MM.1S (cell line): ENCODE measurements around the gene ADAMTS17.

Experiments
- DNase-seq: peaks from one replicate; pipeline ENCODE4 v3.0.0-alpha.2; 2015
- H2AFZ ChIP-seq: fragments of 300-600 bp; sonication (generic); 2 replicates; pipeline ENCODE4 v1.6.0; 2016; ENCODE audit warnings: antibody characterized with exemption, low read length
- H3F3A ChIP-seq: fragments of 300-600 bp; sonication (generic); 2 replicates; pipeline ENCODE4 v1.6.1; 2016; ENCODE audit warnings: mild to moderate bottlenecking, antibody characterized with exemption, low read length, moderate library complexity, mixed read lengths; ENCODE audit not compliant: insufficient read depth
- H3K27ac ChIP-seq: fragments of 300-600 bp; sonication (generic); 2 replicates; pipeline ENCODE4 v1.5.1; 2016; ENCODE audit warnings: mild to moderate bottlenecking, low read length
- H3K27me3 ChIP-seq: fragments of 300-600 bp; sonication (generic); replicated peaks from 2 replicates; pipeline ENCODE4 v1.6.0; 2016; ENCODE audit warnings: low read length; ENCODE audit not compliant: insufficient read depth
- H3K36me3 ChIP-seq: fragments of 300-600 bp; sonication (generic); replicated peaks from 2 replicates; pipeline ENCODE4 v1.6.1; 2016; ENCODE audit warnings: mild to moderate bottlenecking, low read length, mixed read lengths; ENCODE audit not compliant: insufficient read depth
- H3K4me1 ChIP-seq: fragments of 300-600 bp; sonication (generic); 2 replicates; pipeline ENCODE4 v1.6.1; 2016; ENCODE audit warnings: low read length, mixed read lengths
- H3K4me2 ChIP-seq: fragments of 300-600 bp; sonication (generic); 2 replicates; pipeline ENCODE4 v1.6.0; 2016; ENCODE audit warnings: low read depth, low read length
- H3K4me3 ChIP-seq: fragments of 300-600 bp; sonication (generic); 2 replicates; pipeline ENCODE4 v1.5.1; 2016; ENCODE audit warnings: low read length, mixed read lengths
- H3K79me2 ChIP-seq: fragments of 300-600 bp; sonication (generic); 2 replicates; pipeline ENCODE4 v1.6.1; 2016; ENCODE audit warnings: mixed run types, low read length, mixed read lengths
- H3K9ac ChIP-seq: fragments of 300-600 bp; sonication (generic); 2 replicates; pipeline ENCODE4 v1.6.1; 2016; ENCODE audit warnings: low read length, mixed read lengths
- H3K9me2 ChIP-seq: fragments of 300-600 bp; sonication (generic); replicated peaks from 2 replicates; pipeline ENCODE4 v1.6.1; 2016; ENCODE audit warnings: mild to moderate bottlenecking, low read length, mixed read lengths; ENCODE audit not compliant: insufficient read depth
- H3K9me3 ChIP-seq: fragments of 300-600 bp; sonication (generic); replicated peaks from 2 replicates; pipeline ENCODE4 v1.6.1; 2016; ENCODE audit warnings: mild to moderate bottlenecking, low read length, mixed read lengths; ENCODE audit not compliant: insufficient read depth
- H4K20me1 ChIP-seq: fragments of 300-600 bp; sonication (generic); 2 replicates; pipeline ENCODE4 v1.6.1; 2016; ENCODE audit warnings: mild to moderate bottlenecking, low read length, moderate library complexity, mixed read lengths; ENCODE audit not compliant: insufficient read depth
- CTCF ChIP-seq: fragments of 300-600 bp; sonication (generic); IDR thresholded peaks from 2 replicates; pipeline ENCODE4 v1.5.1; 2016; ENCODE audit warnings: antibody characterized with exemption, low read length, mixed read lengths
- EZH2 ChIP-seq: fragments of 300-600 bp; sonication (generic); optimal IDR thresholded peaks from 2 replicates; pipeline ENCODE3; 2017; ENCODE audit warnings: low read depth, mild to moderate bottlenecking, antibody characterized with exemption, low read length, mixed read lengths
- EZH2phosphoT487 ChIP-seq: fragments of 300-600 bp; sonication (generic); IDR thresholded peaks from 2 replicates; pipeline ENCODE4 v1.6.1; 2018; ENCODE audit warnings: antibody characterized with exemption, low read length

Gene ADAMTS17

GRCh38 chr15:100049483-100049882 is 292.3 kb downstream of the ADAMTS17 start:
- Histone ChIP-seq H3K4me1 (no peaks in the 10 kb centered on the region), H3K4me3 (no peak overlapping the region), H3K9me3 (no peaks in the 10 kb centered on the region), H3K36me3 (no peaks in the 10 kb centered on the region), H3K9me2 (no peaks in the 10 kb centered on the region), H4K20me1 (no peaks in the 10 kb centered on the region), H3K4me2 (no peak overlapping the region), H3K27me3 (no peaks in the 10 kb centered on the region; the same call in 1 of the 2 replicates), H3F3A (no peaks in the 10 kb centered on the region), H3K79me2 (no peaks in the 10 kb centered on the region), H2AFZ (no peak overlapping the region), H3K9ac (no peak overlapping the region), H3K27ac (no peak overlapping the region)
- TF ChIP-seq CTCF (no peak), EZH2 (no peak), EZH2phosphoT487 (no peak)
- DNase-seq, result no peak

GRCh38 chr15:100048736-100049135 is 293.0 kb downstream of the ADAMTS17 start:
- Histone ChIP-seq H3K9me2 (no peaks in the 10 kb centered on the region), H3F3A (no peaks in the 10 kb centered on the region), H3K4me2 (no peak overlapping the region), H3K4me3 (no peak overlapping the region), H3K79me2 (no peaks in the 10 kb centered on the region), H4K20me1 (no peaks in the 10 kb centered on the region), H3K9me3 (no peaks in the 10 kb centered on the region), H3K9ac (no peak overlapping the region), H3K4me1 (no peaks in the 10 kb centered on the region), H3K27ac (no peak overlapping the region), H2AFZ (no peak overlapping the region), H3K27me3 (no peaks in the 10 kb centered on the region; the same call in 1 of the 2 replicates), H3K36me3 (no peaks in the 10 kb centered on the region)
- TF ChIP-seq EZH2phosphoT487, result no peak
- no peak for TF ChIP-seq CTCF
- no peak for TF ChIP-seq EZH2
- no peak for DNase-seq

- no peak for DNase-seq
- Histone ChIP-seq H3K4me3 (no peak overlapping the region), H3K9me2 (0 out of 2 replicates have a peak, but pooled peaks cover 1% of the 10 kb centered on the region), H2AFZ (no peak overlapping the region), H3K9ac (no peak overlapping the region), H3K36me3 (no peaks in the 10 kb centered on the region), H3K79me2 (no peaks in the 10 kb centered on the region), H3F3A (no peaks in the 10 kb centered on the region), H4K20me1 (no peaks in the 10 kb centered on the region), H3K4me2 (no peak overlapping the region), H3K27me3 (no peaks in the 10 kb centered on the region), H3K27ac (no peak overlapping the region), H3K9me3 (no peaks in the 10 kb centered on the region), H3K4me1 (no peaks in the 10 kb centered on the region)
- TF ChIP-seq EZH2 (no peak), EZH2phosphoT487 (no peak), CTCF (no peak)
These were observed 298.1 kb downstream of the ADAMTS17 start for GRCh38 chr15:100043692-100044091.
